GM19351 (cell line): Measurements from ENCODE around the gene VSTM5.

ENCODE experiments used
- ATAC-seq: cut with Tn5 transposase; IDR thresholded peaks from one replicate; pipeline ENCODE4 v1.9.1; 2021; ENCODE audit warnings: mild to moderate bottlenecking, moderate library complexity; ENCODE audit not compliant: unreplicated experiment

VSTM5 gene

DNA sequence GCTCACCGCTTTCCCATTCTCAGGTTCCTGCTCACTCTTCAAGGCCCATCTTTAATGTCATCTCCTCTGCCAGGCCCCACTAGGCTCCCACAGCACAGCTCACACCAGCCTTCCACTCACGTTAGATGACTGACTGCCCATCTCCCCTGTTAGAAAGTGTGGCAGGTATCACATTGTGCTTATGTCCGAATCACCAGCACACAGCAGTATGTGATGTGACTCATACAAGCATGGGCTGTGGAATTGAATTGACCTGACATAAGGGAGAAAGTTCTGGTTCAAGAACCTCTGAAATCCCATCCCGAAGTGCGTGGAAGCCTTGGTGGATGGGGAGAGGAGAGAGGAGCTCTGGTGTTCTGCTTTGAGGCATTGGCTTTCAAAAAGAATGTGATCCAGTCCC lies 6.5 kb downstream of the VSTM5 start:
- no peak for ATAC-seq

DNA sequence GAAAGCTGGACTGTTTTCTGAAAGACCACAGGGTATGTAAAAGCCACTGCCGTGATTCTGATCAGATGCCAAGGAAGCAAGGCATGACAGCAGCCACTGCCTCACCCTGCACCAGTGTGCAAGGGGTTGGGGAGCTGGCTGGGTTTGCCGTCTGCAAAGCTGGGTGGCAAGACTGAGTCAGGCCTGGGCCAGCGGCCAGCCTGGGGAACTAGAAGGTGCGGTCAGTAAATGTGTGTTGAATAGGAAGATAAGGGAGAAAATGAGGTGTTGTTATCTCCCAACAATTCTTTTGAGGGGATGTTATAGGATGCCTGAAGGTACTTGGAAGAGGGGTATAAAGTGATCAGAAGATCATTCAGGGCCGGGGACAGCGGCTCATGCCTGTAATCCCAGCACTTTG lies 8.0 kb downstream of the VSTM5 start:
- ATAC-seq = no peak

DNA sequence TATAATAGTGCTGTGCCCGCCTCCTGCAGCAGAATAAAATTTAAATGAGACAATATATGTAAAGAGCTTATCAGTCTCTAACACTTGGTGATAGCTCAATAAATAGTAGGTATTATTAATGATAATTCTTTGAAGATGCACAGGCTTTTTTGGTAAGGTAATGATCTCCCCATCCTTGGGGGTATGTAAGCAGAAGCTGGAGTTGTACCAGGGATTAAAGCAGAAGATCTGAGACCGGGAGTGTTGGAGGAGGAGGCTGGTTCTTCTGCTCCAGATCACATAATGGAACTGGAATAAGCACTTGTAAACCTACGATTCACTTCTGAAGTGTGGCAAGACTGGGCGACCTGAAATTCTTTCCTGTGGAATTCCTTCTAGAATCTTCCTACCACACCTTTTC lies 8.4 kb downstream of the VSTM5 start:
- ATAC-seq = no peak

DNA sequence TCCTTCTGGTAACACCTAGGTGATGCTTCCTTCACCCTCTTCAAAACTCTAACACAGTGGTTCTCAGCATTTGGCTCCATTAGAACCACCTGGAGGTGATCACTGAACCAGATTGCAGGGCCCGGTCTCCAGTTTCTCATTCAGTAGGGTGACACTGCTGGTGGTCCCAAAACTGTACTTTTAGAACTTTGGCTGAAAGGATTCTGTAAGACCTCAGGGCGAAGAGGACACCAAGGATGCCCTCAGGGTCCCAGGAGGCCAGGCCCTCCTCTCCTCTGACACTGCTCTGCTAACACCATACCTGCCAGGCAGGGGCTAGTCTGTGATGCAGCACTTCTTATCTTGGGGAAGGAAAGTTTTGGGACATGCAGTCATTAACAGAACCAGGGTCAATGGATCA lies 9.0 kb downstream of the VSTM5 start:
- no peak for ATAC-seq

DNA sequence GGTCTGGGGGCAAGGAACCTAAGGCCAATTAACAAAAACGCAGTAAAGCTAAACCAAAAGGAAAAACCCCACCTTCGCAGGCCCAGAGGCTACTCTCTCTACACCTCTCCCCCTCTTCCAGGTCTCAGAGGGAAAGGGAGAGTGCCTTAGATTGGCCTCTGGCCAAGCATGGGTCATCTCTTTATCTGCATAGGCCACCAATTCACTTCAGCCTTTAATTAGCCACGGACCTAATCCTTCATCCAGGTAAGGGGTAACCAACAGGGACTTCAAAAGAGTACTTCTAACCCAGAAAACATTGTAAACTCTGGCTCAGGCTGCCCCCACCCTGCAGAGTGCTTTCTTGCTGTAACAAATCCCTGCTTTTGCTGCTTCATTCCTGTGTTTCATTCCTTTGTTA lies 9.4 kb downstream of the VSTM5 start:
- no peak for ATAC-seq

DNA sequence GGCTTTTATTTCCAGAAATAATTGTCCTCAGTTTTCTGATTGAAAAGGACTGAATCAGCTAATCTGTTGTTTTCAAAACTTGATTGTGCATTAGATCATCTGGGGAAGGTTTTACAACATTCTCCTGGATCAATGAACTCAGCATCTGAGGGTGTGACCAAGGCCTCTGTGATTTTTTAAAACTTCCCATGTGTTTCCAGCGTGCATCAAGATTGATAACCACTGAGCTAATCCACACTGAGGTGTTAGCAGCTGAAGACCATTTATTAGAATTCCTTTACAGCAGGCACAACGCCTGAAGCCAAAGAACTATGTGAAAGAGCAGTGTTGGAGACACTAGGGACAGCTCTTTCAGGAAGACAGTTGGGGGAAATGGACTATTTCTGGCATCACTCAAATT lies 10.2 kb downstream of the VSTM5 start:
- no peak for ATAC-seq

DNA sequence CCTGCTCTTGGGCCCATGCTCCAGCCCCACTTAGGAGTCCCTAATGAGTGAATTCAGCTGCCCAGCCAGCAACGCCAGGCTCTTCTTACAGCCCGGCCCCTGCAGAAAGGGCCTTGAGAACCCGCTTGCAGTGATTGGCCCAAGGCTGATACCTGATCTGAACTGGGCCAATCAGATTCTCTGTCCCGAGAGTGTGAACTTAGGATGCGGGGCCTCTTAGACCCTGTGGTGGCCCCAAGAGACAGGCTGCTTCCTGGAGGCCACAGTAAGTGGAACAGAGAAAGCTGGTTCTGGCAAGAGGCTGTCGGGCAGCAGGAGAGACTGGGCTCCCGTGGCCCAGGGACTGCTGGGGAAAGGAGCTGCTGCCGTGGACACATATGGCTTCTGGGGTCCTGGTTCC lies 11.5 kb downstream of the VSTM5 start:
- ATAC-seq = no peak

DNA sequence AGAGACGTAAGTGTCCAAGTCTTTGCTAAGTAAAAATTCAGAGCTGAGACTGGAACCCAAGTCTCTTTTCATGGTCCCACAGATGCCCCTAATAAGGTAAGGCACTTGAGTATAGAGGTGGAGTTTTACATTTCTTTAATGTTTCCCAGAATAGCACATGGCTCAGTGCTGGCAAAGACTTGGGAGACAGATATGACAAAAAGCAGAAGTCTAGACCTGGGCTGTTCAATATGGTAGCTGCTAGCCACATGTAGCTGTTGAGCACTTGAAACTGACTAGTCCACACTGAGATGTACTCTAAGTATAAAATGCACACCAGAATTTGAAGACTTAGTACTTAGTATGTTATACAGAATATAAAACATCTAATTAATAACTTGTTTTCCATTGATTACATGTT lies 17.6 kb downstream of the VSTM5 start:
- no peak for ATAC-seq

DNA sequence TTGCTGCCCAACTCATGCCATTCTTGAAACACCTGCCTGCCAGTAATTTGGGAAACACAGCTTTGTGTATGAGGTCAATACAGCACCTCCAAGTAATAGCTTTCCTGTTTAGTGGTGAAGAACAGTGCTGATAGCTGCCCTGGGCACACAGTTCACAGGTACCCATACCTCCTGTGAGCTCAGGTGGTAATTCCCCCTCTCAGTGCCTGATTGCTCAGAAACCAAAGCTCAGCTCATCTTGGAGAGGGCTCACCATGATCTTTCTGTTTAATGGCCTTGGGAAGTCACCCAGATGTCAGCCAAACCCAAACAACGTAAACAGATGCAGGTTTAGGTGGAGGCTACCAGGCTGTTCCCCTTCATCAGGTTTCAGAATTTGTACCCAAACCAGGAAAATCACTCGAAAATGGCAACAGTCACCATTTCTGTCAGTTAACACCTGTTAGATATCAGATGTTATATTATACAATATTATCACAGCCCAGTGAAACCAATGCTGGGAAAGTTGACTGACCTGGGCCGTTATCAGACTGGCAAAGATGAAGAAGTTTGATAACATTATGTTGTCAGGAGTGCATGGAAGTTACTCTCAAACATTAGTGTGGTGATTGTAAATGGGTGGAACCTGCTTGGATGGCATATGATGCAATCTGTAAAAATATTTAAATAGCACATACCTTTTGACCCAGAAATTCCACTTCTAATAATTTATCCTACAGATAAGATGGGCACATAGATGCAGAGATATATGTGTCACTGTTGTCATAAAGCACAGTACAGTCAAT lies 18.9 kb downstream of the VSTM5 start:
- ATAC-seq = no peak

DNA sequence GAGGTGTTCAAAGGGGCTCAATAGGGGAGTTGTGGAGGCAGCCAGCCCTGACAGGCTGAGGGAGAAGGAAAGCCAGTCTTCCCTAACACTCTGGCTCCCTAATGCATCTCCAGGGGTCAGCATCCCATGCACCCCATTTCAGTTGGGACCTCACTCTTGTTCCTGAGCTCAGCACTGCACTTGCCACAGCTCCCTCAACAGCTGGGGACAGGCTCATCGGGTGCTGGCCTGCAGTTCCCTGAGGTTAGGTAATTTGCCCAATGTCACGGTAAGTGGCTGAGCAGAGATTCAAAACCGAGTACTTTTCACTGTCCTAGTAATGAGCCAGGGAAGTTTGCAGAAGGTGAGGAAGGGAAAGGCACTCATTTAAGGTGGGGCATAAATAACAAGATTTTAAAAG lies 20.8 kb downstream of the VSTM5 start:
- ATAC-seq = no peak

DNA sequence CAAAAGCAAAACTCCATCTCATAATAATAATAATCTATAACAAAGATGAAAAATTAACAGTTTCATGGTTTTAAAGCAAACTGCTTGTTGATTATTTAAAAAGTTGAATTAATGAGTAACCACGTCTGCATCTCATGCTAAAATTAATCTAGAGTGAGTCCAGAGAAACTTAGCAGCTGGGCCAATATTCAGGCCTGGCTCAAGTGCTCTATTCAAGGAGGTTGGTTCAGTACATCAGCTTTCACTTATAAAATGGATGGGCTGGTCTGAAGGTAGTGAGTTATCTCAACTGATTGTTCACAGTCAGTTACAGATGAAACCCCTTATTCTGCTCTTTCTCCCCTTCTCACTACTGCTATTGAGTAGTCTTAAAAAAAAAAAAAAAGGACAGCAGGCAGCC lies 23.1 kb downstream of the VSTM5 start:
- no peak for ATAC-seq

DNA sequence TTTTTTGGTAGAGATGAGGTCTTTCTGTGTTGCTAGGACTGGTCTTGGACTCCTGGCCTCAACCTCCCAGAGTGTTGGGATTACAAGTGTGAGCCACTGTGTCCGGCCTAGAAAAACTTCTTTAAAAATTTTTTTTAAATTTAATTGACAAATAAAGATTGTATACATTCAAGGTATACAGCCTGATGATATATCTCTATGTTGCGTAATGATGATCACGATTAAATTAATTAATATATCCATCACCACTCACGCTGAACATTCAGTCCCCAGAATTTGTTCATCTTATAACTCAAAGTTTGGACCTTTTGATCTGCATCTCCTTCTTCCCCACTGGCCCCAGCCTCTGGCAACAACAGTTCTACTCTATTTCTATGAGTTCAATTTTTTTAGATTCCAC lies 27.2 kb downstream of the VSTM5 start:
- ATAC-seq = no peak

DNA sequence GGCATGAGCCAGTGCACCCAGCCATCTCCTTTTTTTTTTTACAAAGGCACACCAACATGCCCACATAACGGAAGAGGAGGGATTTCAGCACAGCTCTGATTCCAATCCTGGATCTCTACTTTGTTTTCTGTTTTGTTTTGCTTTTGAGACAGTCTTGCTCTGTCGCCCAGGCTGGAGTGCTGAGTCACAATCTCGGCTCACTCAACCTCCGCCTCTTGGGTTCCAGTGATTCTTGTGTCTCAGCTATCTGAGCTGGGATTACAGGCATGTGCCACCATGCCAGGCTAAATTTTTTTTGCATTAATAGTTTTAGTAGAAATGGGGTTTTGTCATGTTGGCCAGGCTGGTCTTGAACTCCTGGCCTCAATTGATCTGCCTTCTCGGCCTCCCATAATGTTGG lies 28.1 kb downstream of the VSTM5 start:
- ATAC-seq = no peak

DNA sequence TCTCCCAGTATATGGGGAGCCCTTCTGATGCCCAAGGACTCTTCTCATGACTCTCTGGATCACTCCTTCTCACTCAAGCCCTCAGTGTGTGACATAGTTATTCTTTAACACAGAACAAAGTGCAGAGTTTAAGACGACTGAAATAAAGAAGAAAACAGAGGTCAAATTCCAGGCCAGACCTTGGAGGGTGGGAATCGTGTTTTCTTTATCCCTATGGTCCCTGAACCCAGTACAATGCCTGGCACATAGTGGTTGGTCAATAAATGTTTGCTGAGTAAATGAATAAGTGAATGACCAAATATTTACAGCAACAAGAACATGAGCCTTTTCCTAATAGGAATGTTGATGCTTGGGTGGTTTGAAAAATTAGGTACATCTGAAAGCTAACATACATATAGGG lies 28.8 kb downstream of the VSTM5 start:
- no peak for ATAC-seq

DNA sequence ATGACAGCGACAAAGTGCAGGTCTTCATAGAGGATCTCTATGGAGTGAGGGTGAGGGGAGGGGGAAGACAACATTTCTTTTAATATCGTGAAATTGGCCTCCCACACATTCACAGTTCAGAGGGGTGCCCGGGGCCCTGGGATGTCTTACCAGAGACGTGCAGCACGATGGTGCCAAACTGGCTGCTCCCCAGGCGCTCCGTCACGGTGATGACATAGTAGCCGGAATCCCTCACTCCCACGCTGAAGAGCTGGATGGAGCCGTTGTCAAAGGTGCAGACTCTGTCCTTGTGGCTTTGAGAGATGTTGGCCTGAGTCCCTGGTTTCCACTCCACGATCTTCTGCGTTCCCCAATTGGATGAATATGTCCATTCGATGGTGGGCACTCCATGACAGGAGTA lies 29.6 kb downstream of the VSTM5 start:
- no peak for ATAC-seq

DNA sequence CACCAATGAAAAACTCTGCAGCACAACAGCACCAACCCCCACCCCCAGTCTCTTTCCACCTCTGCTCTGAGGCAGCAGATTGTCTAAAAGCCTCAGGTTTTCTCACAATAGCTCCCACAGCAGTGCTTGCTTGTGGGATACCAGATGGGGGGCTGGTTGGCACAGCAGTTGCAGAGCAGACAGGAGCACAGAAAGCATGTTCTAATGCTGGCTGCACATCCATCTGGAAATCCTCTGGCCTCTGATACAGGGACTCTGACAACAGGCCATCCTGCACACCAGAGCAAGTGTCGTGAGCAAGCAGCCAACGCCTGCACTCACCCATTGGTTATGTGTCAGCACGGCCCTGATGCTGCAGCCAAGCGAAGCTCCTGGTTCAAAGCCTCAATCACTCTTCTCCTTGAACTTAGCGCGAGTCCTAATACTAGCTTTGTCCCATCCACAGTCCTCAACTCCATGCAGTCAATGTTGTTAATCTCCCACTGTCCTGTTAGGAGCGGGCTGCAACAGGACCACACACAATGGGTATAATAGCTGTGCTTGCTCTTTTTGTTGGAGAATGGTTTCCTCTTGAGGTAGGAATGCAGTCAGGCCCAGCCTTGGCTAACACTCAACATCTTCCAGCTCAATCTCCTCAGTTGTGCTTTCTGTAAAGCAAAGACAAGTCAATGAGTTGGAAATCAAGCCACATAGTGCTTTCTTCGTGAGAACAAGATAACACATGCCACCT lies 30.3 kb downstream of the VSTM5 start:
- ATAC-seq = no peak

DNA sequence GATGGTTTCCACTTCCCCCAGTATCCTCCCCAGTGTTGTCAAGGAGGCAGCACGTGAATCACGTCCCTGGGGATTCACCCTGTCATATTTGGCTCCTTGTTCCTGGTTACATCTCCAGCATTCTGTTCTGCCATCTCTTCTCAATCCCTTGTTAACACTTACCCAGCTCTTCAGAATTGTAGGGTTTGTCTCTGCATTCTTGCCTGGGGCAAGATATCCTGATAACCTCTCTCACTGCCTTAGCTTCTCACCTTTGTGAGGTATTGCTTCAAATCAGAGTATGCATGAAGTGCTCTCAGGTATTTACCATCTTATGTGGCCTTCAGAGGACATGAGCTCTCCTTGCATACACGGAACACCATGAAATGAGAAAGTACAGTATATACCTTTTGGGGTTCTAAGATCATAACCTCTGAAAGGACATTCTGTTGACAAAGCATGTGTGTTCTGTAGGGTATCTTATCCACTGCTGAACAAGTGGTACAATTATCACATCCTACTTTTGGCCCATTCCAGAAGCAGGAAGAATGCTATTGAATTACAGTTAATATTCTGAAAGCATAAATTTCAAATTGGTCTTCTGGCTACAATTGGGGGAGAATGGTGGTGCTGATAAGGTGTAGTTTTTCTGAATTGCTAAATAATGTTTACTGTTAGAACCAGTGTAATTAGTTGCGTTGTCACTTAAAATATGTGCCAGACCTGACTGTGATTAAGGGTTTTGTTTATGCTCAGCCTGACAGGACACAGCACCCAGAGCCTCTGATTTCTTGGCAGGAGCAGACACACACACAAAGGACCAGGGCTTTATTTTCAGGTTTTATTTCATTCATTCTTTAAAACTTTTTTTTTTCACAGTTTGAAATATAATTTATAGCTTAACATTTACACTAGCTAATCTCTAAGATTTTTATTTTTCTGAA lies 32.7 kb downstream of the VSTM5 start:
- no peak for ATAC-seq

DNA sequence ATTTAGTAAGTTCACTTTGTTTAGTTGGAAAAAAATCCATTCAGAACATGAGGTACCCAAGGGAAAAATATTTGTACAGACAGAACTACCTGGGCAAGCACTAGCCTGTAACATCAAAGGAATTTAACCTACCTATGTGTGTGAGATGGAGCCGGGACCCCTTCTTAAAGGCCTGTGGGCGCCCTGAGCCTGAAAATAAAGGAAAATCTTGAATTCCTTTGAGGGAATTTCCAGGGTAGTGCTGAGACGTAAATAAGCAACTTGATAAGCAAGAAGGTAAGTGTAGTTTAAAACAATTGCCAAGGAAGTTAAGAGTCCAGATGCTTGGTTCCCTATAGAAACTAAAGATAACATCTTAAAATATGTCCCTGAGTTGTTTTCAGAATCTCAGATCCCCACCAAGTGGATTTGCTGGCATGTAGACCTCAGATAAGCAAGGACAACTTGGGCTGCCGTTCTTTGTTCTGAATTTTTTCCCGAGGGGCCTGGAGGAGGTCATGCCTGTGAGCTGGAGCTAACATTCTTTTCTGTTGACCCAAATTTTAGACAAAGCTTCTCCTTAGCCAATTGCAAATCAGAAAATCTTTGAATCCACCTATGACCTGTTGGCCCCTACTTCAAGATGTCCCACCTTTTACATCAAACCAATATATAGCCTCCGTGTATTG lies 35.3 kb downstream of the VSTM5 start:
- ATAC-seq = no peak

DNA sequence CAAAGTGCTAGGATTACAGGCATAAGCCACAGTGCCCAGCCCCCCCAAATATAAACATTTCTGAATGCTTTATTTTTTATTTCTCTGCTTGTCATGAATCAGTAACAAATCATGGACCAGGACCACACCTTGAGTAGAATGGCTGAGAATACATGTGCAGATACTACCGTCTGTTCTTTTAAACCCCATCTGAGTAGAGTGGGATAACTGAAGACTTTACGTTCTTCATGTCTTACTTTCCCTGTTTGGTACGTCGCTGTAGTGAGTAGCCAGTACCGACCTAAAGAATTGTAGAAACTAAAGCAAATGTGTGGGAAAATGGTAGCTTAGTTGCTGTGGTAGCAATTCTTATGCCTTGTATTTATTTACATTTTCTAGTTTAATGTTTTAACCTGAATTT lies 36.4 kb downstream of the VSTM5 start:
- ATAC-seq = no peak

DNA sequence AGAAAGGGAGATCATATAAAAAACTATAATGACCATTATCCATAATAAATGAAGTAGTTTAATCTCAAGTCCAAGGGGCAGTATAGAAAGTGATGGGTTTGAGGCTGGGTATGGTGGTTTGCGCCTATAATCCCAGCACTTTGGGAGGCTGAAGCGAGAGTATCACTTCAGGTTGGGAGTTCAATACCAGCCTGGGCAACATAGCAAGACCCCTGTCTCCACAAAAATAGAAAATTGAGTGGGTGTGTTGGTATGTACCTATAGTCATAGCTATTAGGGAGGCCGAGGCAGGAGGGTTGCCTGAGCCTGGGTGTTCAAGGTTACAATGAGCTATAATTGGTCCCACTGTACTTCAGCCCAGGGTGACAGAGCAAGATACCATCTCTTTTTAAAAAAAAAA lies 42.4 kb downstream of the VSTM5 start:
- no peak for ATAC-seq

DNA sequence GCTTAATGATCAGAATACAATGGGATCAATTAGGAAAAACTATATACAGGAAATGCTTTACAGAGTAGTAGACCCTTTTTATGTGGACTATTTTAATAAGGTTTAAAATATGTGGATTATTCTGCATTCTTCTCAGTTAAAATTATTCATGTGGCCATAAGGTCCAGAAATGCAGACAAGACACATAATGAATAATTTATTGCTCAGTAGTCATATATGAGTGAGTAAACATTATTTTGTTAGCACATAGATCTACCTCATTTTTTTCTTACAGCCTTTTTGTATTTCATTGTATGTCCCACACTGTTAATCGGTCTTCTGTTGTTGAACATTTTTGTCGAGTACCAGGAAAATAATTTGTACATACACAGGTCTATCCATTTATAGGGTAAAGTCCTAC lies 45.5 kb downstream of the VSTM5 start:
- no peak for ATAC-seq
